Ureter (tissue), 1 donor: ENCODE measurements around the gene SMO. TPM values are rescaled to one million over a fixed set of nuclear protein-coding genes. Genes with fewer than 3 reads are reported as not detected.
A peak's percentile ranks its signal among the peaks of the same experiment; 100 is the strongest.
"Not testable (repeated sequence)": the region's sequence is repeated elsewhere in the genome, so short reads cannot be mapped to it uniquely, and the experiment has no call there.

Source experiments
- DNase-seq: peaks from one replicate; pipeline ENCODE4 v3.0.0-alpha.2; 2020; ENCODE audit warnings: low spot score
- total RNA-seq: library from RNA; stranded (reverse); gene quantifications from one replicate; pipeline ENCODE4 v1.2.4, GENCODE V29; 2023
- donor health status: DM: yes; HTN: yes; CAD: no.

The SMO gene
- total RNA-seq, 1 donor from 2014 or later, result 12.5 TPM

DNA sequence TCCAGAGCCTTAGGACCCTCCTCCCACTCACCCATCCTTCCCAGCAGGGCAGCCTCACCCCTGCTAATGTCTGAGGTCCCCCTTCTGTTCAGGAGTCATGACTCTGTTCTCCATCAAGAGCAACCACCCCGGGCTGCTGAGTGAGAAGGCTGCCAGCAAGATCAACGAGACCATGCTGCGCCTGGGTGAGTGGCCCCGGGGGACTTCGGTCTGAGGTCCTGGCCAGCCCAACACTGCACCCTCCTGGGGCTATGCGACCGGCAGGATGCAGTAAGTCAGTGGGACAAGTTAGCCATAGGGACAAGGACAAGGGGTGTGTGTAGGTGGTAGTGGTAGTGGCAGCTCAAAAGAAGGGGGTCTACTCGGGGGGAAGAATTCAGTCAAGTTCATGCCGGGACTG is 20.2 kb downstream of the SMO start:
- no peak for DNase-seq

DNA sequence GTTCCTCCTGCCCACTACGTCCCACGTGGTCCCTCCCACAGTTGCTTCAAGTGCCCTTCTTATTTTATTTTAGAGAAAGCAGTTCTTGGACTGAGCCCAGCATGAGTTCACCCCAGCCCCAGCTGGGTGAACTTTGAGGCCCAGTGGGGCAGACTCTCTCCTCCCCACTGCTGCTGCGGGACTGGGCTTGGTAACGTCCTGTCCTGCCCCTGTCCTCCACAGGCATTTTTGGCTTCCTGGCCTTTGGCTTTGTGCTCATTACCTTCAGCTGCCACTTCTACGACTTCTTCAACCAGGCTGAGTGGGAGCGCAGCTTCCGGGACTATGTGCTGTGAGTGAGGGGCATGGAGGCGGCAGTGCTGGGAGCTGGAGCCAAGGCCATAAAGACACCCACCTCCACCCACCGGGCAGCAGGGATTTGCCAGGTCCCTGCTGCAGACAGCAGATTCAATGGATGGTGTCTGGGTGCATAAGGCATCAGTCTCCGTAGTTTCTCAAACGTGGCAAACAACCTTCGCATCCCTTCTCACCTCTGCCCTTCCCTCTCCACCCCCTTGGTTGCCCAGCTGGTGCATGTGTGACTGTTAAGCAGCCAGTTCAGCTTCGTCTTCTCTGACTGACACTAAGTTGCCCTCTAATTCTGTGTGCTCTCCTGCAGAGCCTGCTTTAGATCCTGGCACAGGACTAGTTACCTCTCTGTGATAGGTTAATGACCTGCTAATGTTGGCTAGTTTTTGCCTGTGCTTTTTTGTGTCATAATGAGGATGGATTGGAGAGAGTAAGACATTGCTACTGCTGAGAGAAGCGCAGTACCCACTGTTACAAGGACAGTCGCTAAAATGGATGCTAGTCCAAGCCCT is 20.9 kb downstream of the SMO start:
- DNase-seq, result no peak

DNA sequence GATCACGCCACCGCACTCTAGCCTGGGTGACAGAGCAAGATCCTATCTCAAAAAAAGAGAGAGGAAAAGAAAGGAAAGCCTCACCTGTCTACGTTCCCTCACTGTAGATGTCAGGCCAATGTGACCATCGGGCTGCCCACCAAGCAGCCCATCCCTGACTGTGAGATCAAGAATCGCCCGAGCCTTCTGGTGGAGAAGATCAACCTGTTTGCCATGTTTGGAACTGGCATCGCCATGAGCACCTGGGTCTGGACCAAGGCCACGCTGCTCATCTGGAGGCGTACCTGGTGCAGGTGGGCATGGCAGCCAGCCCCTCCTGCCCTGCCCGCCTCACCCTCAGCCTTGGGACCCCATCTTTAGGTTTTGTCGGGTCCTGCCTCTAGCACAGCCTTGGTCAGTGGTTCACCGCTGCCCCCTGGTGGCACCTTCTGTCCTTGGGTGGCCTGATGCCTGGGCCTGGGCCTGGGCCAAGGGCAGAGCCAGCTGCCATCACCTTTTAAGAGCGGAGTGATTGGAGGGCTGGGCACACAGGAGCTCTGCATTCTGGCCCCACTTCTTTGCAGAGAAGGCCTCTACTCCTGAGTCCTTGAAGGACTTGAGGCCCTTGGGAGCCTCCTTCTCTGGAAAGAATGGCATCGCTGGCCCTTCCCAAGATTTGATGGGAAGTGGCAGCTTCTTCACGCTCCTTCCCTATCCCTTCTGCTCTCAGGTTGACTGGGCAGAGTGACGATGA is 22.0 kb downstream of the SMO start:
- DNase-seq, result peak; percentile 83

DNA sequence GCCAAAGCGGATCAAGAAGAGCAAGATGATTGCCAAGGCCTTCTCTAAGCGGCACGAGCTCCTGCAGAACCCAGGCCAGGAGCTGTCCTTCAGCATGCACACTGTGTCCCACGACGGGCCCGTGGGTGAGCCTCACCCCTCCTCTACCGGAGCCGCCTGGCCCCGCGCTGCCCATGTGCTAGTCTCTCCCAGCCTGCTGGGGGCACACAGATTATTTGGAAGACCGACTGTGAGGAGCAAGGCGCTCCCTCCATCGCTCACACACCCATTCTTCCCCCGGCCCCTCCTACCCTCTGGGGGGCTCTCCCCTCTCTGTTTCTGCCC is 22.5 kb downstream of the SMO start:
- no peak for DNase-seq

DNA sequence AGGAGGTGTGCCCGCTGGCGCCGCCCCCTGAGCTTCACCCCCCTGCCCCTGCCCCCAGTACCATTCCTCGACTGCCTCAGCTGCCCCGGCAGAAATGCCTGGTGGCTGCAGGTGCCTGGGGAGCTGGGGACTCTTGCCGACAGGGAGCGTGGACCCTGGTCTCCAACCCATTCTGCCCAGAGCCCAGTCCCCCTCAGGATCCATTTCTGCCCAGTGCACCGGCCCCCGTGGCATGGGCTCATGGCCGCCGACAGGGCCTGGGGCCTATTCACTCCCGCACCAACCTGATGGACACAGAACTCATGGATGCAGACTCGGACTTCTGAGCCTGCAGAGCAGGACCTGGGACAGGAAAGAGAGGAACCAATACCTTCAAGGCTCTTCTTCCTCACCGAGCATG is 23.7 kb downstream of the SMO start:
- DNase-seq, result no peak

DNA sequence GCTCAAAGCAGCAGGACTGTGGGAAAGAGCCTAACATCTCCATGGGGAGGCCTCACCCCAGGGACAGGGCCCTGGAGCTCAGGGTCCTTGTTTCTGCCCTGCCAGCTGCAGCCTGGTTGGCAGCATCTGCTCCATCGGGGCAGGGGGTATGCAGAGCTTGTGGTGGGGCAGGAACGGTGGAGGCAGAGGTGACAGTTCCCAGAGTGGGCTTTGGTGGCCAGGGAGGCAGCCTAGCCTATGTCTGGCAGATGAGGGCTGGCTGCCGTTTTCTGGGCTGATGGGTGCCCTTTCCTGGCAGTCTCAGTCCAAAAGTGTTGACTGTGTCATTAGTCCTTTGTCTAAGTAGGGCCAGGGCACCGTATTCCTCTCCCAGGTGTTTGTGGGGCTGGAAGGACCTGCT is 24.2 kb downstream of the SMO start:
- DNase-seq, result no peak

DNA sequence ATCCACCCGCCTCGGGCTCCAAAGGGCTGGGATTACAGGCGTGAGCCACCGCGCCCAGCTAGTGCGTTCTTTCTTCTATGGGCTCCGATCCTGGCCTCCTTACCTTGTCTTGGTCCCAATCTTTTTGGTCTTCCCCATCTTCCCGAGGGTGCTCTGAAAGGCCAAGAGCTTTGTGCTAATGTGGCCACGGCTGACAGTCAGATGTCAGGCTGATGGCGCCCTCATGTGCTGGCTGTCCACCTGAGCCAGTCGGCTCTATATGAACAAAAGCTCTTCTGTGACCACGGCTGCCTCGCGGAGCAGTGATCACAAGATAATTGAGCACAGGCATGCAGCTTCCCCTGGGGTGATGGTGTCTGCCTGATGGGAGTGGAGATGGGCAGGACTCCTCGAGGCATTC is 25.4 kb downstream of the SMO start:
- DNase-seq, result no peak

DNA sequence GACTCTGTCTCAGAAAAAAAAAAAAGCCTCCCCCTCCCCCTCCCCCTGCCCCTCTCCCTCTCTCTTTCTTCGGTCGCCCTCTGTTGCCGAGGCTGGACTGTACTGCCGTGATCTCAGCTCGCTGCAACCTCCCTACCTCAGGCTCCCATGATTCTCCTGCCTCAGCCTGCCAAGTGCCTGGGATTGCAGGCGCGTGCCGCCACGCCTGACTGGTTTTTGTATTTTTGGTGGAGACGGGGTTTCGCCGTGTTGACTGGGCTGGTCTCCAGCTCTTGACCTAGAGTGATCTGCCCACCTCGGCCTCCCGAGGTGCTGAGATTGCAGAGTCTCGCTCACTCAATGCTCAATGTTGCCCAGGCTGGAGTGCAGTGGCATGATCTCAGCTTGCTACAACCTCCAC is 27.3 kb downstream of the SMO start:
- DNase-seq, result not testable (repeated sequence)

DNA sequence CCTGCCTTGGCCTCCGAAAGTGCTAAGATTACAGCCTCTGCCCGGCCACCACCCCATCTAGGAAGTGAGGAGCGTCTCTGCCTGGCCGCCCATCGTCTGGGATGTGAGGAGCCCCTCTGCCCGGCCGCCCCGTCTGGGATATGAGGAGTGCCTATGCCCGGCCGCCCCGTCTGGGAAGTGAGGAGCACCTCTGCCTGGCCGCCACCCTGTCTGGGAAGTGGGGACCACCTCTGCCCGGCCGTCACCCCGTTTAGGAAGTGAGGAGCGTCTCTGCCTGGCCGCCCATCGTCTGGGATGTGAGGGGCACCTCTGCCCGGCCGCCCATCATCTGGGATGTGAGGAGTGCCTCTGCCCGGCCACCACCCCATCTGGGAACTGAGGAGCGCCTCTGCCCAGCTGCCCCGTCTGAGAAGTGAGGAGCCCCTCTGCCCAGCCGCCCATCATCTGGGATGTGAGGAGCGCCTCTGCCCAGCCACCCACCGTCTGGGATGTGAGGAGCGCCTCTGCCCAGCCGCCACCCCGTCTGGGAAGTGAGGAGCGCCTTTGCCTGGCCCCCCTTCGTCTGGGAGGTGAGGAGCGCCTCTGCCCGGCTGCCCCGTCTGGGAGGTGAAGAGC is 27.8 kb downstream of the SMO start:
- DNase-seq, result not testable (repeated sequence)

DNA sequence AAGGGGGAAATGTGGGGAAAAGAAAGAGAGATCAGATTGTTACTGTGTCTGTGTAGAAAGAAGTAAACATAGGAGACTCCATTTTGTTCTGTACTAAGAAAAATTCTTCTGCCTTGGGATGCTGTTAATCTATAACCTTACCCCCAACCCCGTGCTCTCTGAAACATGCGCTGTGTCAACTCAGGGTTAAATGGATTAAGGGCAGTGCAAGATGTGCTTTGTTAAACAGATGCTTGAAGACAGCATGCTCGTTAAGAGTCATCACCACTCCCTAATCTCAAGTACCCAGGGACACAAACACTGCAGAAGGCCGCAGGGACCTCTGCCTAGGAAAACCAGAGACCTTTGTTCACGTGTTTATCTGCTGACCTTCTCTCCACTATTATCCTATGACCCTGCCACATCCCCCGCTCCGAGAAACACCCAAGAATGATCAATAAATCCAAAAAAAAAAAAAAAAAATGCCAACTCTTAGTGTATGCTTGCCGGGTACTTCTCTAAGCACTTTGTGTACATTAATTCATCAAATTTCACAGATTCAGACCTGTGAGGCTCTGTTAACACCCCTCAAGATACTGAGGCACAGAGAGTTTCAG is 28.5 kb downstream of the SMO start:
- not testable (repeated sequence) for DNase-seq

DNA sequence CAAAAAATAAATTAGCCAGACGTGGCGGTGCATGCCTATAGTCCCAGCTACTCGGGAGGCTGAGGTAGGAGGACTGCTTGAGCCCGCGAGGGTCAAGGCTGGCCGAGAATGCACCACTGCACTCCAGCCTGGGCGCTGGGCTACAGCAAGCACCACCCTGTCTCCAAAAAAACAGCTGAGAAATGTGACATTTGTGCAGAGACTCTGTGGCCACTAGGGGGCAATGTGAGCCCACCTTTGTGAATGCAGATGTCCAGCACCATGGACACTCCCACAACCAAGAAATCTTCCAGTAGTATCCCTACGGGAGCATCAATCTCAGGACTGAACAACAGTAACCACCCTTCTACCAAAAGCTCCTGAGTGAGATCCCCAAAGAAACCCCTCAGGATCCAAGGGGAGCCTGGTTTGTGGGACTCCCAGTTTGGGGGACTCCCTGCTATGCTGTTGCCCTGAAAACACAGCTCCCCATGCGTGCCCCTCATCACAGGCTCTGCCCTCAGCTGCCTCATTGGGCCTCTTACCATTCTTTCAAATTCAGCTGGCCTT is 30.2 kb downstream of the SMO start:
- DNase-seq, result peak; percentile 85

DNA sequence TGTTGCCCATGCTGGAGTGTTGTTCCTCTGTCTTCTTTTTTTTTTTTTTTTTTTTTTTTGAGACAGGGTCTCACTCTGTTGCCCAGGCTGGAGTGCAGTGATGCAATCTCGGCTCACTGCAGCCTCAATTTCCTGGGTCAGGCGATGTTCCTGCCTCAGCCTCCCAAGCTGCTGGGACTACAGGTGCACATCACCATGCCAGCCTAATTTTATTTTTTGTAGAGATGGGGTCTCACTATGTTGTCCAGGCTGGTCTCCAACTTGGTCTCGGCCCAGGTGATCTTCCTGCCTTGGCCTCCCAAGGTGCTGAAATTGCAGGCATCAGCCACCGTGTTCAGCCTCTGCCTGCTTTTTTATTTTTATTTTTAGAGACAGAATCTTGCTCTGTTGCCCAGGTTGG is 30.7 kb downstream of the SMO start:
- DNase-seq, result not testable (repeated sequence)

DNA sequence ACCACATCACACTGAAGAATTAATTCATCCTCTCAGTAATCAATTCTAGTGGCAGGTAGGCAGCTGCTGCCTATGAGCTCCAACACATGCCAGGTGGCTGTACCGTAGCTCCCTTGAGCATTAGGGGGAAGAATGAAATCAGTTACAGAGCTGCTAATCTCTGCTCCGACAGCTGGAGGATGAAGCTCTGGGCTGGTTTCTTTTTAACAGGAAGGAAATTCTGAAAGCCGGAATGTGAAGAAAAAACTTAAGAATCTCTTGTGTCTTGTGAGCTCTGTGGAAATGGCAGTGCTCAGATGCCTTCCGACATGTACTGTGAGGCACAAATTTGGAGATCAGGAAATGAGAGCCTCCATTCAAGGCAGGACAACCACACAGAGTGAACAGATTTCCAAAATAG is 33.6 kb downstream of the SMO start:
- DNase-seq, result no peak

DNA sequence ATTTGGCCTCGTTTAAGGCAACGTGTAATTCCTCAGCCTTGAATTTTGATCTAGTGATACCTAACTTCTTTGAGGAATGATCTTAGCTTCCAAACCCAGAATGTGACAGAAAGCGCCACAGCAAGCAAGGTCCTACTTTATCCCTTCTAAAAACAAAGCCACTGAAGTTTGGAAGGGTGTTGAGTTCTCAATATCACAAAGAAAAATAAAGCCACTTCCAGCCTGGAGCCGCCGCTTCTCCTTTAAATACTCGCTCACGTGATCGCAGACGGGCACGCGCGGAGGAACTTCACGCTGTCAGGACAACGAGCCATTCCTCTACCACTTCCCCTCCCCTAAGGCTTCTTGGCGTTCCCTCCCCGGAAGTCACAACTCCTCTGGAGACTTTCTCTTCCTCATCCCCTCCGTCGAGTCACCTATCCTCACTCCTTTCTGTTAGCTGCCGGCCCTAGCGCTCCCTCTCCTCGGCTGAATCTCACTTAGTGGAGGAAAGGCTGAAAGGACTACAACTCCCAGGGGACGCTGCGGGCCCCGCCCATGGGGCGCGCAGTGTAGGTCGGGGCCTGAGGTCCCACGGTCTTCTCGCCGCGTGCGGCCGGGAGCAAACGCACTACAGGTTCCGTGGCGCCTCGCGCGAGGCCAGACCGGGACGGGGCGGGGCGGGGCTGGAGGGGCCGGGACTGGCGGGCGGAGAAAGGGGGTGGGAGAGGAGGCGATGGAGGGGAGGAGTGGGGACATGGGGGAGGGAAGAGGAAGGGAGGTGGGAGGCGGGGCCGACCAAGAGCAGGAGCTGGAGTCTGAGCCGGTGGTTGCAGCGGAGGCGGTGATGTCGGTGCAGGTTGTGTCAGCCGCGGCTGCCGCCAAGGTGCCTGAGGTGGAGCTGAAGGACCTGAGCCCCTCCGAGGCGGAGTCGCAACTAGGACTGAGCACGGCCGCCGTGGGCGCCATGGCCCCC is 36.1 kb downstream of the SMO start, which contains the start of gene AHCYL2:
TSS of gene AHCYL2 (plus strand) at position 780 of the 955 bp plus-strand sequence.
- peak; percentile 99 for DNase-seq

DNA sequence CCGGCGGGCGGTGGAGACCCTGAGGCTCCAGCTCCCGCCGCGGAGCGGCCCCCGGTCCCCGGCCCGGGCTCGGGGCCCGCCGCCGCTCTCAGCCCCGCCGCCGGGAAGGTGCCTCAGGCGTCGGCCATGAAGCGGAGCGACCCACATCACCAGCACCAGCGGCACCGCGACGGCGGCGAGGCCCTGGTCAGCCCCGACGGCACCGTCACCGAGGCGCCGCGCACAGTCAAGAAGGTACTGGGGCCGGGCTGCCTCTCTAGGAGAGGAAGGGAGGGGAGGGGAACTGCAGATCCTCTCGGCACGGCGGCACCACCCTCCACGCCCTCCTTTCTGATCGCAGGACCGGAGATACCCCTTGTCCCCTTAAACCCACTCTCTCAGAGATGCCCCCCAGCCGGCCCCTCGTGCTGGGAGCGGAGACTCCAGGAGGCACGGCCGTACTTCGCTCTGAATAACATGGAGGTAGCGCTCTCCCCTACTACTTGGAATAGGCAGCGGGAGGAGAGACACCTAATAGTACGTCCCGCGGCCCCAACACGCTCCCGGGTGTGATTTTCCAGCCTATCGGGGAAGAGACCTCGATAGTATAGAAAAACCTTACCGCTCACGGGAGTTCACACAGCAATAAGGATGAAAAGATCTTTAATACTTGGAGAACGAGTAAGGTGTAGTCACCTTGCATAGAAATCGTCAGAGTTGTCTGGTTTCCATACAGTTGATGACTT is 36.9 kb downstream of the SMO start:
- peak; percentile 58 for DNase-seq

DNA sequence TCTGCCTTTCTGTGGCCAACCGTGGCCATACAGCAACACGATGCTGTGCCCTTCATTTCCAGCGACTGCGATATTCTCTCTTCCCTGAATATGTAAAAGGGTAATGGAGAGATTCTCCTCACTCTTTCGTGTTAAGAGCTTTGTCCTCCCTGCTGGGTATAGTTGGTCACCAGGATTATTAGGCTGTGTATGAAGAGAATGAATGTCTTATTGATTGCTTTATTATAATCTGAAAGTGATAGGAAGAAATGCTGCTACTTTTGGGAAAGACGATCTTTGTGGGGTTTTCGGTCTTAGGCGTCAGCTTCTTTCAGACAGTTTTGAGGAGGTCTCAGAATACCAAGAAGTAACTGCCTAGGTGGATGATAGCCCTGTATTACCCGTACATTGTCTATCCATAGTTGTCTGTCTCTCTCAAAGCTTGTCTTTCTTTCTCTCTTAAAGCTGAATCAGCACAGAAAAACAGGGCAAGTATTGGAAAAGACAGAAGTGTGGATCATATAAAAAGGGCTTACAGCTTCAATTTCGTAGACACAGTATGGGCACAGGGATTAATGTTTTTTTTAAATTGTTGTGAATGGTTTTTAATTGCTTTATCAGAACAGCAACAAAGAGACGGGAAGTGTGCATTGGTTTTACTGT is 37.6 kb downstream of the SMO start:
- DNase-seq, result no peak

DNA sequence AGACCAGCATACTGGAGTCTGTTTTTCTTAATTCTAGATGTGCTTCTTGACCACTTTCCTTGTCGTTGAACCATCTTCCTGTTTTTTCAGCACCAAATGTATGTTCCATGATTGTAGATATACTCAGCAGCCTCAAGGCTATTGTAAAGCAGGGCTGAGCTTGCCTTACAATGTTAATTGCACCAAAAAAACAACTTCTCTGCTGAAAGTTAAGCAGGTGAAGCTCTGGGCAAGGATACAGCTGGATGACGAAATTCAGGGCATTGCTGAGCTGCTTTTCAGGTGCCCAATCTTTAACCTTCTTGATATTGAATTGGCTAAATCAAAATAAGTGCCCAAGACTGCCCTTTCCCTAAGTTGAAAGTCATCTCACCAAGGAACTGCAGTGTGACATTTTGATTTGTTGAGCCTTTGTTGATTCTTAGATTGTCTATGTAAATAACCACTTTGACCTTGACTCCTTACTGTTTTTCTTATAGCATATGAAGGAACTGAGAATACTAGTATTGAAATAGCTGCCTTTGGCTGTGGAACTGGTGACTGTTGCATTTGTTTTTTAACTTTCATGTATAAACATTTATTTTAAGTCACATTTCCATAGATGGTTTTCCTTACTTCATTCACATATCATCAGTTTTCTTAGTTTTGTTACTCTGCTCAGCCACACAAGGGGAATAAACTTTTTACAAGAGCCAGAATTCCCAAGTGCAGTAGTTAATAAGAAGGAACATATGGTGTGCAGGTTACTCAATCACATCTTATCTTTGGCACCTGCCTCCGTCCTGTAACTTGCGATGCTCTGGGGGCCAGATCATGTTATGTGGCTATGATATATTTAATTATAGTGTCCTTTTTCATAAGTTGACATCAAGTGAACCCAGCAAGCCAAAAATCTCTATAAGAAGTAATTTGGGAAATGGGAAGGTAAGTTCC is 39.5 kb downstream of the SMO start:
- no peak for DNase-seq

DNA sequence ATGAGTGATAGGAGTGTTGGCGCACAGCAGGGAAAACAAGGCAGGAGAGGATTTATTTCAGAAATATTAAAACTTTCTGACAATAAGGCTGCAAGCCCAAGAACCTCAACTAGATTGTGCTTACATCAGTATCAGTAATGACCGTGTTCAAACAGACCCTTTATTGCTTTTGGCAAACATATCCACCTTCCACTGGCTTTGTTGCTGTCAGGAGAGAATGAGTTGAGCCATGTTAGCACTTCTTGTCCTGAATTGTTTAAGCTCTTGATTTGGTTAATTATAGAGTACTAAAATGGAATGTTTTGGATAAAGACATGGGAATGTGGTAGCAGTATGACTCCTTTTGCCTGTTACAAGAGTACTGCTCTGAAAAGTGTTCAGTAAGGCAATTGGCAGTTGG is 40.2 kb downstream of the SMO start:
- no peak for DNase-seq

DNA sequence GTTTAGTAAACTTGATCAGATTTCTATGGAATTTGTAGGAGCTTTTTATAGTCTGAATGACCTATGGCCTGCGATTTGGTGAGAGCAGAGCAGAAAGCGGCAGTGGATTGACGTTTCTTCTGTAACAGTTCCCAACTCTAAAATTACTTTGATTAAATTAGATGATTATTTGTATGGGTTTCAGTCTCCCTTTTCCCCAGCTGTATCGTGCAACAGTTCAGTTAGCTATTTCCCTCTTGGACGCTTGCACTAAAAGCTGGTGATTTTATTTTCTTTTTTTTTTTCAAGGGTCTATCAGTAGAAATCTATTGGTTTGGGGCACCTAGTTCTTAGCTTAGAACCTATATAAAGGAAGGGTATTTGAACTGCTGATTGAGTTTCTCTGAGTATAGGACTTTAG is 43.2 kb downstream of the SMO start:
- DNase-seq, result no peak
